Fibroblast of skin of scalp (primary cell): ENCODE measurements around the gene ACTN4.

Source experiments
- DNase-seq: peaks from one replicate; pipeline ENCODE4 v3.0.0-alpha.2; 2013

ACTN4 gene

DNA sequence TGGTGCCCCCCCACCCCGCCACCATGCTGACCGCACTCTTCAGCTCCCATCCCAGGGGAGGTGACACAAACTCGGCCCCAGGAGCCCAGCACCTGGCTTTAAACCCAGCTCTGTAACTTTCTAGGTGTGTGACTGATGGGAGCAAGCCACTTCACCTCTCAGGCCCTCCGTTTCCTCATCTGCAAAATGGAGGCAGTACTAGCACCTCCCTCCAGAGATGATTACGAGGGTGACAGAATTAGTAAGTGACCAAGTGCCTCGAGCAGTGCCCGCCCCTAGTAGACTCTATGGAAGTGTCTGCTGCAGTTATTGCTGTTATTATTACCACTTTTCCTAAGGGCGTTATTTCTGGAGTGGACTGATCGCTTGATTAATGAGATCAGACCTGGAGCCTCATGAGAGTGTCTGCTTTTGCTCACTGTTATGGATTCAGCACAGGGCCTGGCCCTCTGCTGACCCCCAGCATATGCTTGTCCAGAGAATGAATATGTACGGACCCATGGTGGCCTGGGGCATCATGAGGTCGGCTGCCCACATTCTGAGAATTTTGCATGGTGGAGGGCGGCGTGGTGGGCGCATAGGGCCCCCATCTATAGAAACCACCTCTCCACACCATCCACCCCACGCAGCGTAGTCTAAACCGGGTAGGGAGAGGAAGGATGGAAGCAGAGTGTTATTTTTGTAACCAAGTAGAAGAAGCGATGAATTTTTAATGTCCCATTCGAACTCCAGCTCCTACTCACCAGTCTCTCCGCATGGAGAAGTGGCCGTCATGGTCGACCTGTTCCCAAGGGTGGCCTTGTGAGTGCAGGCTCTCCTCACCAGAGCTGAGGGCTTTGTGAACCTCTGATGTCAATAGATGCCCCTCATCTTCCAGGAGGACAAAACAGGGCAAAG, 48.6 kb downstream of the ACTN4 start:
- no peak for DNase-seq

- DNase-seq, result no peak
Measured at GRCh38 chr19:38696729-38697055, 49.2 kb downstream of the ACTN4 start.

DNA sequence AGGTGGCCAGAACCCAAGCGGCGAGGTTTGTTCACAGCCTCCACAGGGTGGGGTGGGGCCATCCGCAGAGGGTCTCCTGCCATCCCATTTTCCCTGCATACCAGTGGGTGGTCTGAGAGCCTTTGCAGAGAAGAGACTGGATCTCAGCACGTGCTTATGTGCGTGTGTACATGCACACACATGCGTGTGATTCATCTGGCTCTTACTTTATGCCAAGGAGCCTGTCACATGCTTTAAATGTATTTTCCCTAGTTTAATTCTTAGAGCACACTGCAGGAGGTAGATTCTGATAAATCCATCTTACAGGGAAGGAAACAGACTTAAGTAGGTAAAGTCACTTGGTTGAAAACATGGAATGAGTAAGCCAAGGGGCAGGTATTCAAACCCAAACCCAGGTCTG, 49.7 kb downstream of the ACTN4 start:
- no peak for DNase-seq

DNA sequence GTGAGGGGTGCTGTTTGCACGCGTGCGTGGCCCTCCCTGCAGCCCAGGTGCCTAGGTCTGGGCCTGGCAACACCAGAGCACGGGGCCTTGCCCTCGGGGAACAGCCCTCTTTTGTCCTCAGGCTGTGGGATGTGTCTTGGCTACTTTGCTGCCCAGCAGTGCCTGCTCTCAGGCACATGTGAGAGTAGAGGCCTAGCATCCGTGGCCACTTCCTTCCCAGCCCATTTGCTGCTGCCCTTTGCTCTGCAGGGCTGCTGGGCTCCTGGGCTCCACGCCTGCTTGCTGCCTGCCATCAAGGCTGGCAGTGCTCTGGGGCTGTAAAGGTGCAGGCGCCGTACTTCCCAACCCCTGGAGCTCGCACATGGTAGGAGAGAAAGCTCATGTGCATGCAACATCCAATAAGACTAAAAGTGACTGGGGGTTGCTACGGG, 50.2 kb downstream of the ACTN4 start:
- no peak for DNase-seq

- no peak for DNase-seq
Measured at GRCh38 chr19:38698225-38699026, 51.0 kb downstream of the ACTN4 start.

- DNase-seq, result no peak
Measured at GRCh38 chr19:38699027-38699346, 51.5 kb downstream of the ACTN4 start.

DNA sequence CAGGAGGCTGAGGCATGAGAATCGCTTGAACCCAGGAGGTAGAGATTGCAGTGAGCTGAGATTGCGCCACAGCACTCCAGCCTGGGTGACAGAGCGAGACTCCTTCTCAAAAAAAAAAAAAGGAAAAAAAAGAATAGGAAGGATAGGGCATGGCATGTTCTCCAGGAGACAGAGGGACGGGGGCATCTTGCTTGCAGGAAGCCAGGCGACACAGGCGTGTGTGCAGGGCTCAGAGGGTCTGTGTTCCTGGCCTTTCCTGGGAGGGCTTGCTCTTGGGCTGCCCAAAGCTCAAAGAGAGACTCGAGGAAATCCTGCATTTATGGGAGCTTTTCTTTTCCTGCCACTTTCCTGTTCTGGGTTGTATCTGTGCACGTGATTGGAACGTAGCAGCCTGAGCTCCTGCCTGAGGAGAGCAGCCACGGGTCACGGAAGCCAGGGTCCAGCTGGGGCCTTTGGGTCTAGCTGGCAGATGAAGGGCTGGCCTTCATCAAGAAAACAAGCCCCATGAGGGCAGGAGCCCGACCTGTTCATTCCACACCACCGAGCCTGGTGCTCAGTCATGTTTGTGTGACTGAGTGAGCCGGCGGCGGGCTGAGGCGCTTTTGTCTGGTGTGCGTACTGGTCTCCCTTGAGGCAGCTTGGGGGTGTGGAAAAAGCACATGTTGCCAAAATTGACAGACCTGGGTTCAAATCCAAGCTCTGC, 52.3 kb downstream of the ACTN4 start:
- no peak for DNase-seq

DNA sequence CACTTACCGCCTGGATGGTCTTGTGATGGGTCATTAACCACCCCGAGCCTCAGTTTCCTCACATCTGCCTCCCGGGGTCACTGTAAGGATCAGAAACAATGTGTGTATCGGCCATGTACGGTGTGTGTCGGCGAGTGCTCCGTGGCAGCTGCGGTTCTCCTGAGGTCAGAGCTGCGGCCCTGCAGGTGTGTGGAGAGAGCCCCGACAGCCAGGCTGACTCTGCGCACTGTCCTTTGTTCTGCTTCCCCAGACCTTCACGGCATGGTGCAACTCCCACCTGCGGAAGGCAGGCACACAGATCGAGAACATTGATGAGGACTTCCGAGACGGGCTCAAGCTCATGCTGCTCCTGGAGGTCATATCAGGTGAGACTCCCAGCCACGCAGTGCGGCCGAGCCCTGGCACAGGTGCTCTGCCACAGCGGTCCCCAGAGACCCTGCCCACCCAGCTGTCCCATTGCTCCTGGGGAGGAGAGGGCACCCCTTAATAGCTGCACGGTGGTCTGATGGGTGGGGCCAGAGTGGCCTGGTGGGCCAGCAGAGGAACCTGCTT, 53.0 kb downstream of the ACTN4 start:
- no peak for DNase-seq

GRCh38 chr19:38700902-38701454, 53.5 kb downstream of the ACTN4 start:
- DNase-seq, result no peak

DNA sequence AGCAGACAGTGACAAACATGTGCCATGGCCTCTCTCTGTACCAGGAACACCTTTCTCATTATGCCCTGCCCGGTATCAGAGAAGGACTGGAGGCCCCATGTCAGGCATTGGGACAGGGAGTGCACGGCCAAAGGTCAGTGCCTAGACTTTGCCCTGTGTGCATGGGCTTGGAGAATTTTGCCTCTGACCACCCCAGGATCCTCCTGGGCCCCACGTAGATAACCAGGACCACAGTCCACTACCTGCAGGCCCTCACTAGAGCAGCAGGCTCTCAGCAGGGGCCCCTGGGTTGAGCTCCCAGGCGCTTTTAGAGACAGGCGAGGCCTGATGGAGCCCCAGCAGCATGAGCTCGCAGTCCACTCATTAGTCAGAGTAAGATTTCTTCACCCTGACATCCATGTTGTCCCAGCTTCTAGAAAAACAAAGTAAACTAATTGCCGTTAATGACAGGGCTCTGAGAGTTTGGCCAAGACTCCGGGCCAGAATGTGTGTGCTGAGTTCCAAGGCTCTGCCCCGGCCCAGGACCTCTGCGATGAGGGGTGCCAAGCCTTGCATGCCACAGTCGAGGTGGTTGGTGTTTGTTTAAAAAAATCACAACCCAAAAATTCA, 54.1 kb downstream of the ACTN4 start:
- no peak for DNase-seq

GRCh38 chr19:38702278-38702677, 54.8 kb downstream of the ACTN4 start:
- DNase-seq, result no peak

- DNase-seq, result no peak
Measured at GRCh38 chr19:38703509-38703908, 56.1 kb downstream of the ACTN4 start.

GRCh38 chr19:38704488-38705026, 57.1 kb downstream of the ACTN4 start:
- no peak for DNase-seq

DNA sequence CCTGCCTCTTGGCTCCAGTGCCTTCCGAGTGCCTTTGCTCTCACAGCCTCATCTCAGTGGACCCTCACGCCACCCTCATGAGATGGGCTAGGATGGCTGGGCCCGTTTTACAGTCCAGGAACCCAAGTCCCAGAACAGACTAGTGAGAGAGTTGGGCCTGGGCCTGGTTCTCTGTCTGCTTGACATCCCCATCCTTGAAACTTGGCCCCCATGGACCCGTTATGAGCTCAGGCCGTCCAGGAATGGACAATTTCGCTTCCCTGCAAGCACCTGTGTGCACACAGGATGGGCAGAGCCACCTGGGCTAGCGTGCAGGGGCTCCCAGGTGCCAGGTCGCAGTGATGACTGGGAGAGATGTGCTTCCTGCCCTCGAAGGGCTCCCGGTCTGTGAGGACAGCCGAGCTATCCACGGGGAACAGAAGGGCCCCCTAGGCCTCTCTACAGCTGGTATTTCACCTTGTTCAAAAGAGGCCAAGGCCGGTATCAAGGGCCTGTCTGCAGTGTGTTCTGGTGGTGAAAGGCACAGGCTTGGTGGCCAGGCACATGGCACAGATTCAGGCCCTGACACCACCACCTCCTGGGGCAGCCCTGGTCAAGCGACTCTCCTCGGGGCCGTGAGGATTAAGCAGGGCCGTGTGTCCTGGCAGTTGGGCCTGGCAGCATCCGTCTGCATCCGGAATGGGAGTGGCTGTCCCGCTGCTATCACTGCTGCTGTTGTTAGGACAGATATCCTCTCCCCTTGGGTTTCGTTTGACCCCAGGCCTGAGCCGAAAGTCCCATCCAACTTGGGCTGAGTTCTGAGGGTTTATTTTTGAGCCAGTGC, 58.0 kb downstream of the ACTN4 start:
- no peak for DNase-seq

- no peak for DNase-seq
Measured at GRCh38 chr19:38706792-38707511, 59.5 kb downstream of the ACTN4 start.

GRCh38 chr19:38707512-38708114, 60.2 kb downstream of the ACTN4 start:
- DNase-seq, result no peak

DNA sequence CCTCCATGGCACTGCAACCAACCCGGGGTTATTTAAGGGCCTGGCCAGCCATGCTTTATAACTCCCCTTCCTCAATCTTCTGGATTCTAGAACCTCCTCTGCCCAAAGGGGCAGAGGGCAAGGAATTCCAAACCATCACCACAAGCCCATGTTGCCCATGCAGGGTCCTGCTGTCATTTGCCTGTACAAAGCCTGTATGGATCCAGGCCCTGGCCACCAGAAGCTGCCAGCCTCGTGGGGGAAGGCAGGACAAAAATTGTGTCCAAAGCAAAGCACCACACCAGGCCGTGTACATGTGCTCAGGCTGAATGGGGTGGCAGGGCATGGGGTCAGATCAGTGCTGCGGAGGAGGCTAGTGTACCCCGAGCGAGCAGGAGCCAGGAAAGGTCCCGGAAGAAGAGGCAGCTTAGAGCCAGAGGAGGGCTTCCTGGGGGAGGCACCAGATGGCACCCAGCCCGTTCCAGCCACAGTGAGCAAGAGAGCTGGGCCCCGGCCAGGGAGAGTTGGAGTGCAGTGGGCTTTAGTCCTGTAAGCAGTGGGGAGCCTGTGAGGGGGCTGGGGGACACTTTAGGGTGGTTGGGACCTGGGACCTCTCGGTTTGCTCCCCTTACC, 61.1 kb downstream of the ACTN4 start:
- no peak for DNase-seq

DNA sequence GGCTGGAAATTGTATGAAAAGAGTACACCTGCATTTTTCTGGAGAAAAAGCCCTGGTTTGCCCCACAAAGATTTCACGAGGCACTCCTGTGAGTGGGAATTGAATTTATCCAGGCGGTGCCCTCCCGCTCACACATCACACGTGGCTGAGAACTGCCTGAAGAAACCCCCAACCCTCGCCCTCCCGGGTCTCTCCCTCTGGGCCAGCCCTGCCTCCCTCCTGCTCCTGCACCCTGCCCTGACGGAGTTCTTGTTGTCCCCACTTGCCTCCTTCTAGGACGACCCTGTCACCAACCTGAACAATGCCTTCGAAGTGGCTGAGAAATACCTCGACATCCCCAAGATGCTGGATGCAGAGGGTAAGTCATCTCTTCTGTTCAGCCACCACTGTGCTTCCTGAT, 61.7 kb downstream of the ACTN4 start:
- DNase-seq, result no peak

DNA sequence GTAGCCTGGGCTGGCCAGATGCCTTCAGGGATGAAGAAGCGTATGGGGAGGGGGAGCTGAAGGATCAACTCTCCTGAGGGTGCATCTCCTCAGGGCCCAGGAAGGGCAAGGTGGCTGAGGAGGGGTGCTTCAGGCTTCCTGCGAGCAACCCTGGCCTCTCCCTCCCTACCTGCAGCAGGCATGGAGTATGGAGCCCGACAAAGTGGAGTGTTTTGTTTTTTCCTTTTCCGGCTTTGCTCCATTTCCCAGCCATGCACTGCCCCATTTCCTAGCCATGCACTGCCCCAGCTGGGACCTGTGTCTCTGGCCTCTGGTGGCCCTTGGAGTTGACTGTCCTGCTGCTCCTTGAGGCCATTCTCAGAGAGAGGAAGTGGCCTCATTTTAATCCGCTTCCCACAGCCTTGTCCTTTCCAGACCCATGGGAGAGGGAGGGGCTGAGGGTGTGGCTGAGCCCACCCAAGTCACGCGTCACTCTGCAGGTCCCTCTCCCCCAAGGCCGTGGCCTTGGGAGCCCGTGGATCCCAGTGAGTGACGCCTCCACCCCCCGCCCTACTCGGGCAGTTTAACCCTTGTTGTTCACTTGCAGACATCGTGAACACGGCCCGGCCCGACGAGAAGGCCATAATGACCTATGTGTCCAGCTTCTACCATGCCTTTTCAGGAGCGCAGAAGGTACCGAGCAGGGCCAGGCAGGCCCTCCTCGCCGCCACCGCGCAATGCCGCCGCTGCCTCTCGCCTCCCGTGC, 62.4 kb downstream of the ACTN4 start:
- DNase-seq, result no peak
